CD4-positive, alpha-beta T cell treated with Interleukin-6 for 4 hours (primary cell): ENCODE measurements around the gene RAB11FIP3.
A peak's percentile ranks its signal among the peaks of the same experiment; 100 is the strongest.
"Not testable (repeated sequence)": the region's sequence is repeated elsewhere in the genome, so short reads cannot be mapped to it uniquely, and the experiment has no call there.

Source experiments
- DNase-seq: peaks from one replicate; pipeline ENCODE4 v3.0.0-alpha.2; 2020; ENCODE audit warnings: mixed read lengths

The RAB11FIP3 gene

GRCh38 chr16:425740-426114 lies 278 bp downstream of the RAB11FIP3 start:
- DNase-seq: no peak

DNA sequence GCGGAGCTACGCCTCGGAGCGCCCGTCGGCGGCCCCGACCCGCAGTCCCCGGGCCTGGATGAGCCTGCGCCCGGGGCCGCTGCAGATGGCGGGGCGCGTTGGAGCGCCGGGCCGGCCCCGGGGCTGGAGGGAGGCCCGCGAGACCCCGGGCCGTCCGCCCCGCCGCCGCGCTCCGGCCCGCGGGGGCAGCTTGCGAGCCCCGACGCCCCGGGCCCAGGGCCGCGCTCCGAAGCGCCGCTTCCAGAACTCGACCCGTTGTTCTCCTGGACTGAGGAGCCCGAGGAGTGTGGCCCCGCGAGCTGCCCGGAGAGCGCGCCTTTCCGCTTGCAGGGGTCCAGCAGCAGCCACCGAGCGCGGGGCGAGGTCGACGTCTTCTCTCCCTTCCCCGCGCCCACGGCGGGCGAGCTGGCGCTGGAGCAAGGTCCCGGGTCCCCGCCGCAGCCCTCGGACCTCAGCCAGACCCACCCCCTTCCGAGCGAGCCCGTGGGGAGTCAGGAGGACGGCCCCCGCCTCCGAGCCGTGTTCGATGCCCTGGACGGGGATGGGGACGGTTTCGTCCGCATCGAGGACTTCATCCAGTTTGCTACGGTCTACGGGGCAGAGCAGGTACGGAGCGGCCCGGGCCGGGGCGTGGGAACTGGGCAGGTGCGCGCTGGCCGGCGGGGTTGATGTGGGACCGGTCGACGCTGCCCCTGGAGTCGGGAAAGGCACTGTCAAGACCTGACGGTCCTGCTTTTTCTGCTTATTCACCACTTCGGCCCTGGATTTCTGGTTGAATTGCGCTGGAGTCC lies 861 bp downstream of the RAB11FIP3 start:
- DNase-seq: peak; percentile 10

DNA sequence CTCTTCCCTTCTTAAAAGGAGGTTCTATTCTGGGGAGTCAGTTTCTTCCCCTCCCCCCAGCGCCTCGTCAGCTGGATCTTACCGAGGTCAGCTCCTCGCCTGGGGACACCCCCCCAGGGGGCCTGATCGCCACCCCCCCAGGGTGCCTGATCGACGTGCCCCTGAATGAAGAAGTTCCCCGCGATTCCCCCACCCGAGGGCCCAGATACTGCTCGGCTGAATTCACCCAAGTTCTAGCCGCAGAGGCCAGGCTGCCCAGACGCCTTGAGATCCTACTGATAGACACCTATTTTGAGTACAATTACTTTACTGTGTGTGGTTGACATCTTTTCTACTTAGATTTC lies 1.4 kb downstream of the RAB11FIP3 start:
- DNase-seq: peak; percentile 7

GRCh38 chr16:427250-427649 lies 1.8 kb downstream of the RAB11FIP3 start:
- no peak for DNase-seq

GRCh38 chr16:430904-431303 lies 5.5 kb downstream of the RAB11FIP3 start:
- DNase-seq: no peak

GRCh38 chr16:440627-441026 lies 15.2 kb downstream of the RAB11FIP3 start:
- no peak for DNase-seq

DNA sequence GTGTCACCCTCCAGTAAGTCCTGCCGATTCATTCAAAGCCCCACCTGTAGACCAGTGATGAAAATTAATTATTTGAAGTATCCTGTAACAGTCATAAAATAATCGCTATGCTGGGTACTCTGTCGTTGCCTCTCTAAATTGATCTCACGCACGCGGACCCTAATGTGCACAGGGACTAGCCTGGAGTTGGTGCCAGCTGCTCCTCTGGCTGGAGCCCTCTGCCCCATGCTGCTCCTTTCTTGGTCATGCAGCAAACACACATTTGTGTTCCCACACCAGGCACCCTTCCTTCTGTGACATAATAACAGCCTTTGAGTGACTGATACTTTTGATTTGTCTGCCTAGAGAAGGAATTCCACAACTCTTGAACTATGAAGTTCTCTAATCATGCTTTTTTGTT lies 16.0 kb downstream of the RAB11FIP3 start:
- no peak for DNase-seq

- DNase-seq: no peak
Measured at GRCh38 chr16:442976-443375, 17.5 kb downstream of the RAB11FIP3 start.

- DNase-seq: no peak
Measured at GRCh38 chr16:444027-444426, 18.6 kb downstream of the RAB11FIP3 start.

DNA sequence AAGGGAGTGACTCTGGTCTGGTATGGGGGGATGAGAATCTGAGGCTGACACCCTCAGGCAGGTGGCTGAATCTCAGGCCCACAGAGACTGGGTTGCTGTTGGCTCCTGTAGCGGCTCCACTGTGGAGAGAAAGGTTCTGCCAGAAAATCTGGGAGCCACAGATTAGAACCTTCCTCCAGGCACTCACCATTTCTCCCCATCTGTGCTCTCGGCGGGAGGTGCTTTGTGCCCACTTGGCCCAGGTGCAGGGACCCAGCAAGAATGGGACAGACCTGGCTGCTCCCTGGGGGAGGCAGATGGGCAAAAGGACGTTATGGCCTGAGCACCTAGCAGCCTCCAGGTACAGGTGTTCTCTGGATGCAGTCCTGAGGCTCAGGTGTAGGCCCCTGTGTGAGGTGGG lies 20.1 kb downstream of the RAB11FIP3 start:
- DNase-seq: no peak

DNA sequence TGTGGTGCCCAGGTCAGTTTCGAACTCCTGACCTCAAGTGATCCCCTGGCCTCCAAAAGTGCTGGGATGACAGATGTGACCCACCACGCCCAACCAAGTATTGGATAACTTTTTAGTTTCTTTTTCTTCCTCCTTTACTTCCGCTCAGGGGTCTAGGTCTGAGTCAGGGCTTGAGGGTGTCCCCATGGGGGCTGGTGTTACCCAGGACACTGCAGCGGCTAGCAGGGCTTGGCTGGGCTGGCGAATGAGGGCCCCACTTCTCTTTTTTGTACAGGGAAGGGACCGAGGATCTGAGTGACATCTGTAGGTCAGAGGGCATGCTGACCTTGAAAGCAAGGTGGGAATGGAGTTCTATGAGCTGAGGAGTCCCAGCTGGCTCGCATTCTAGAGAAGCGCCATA lies 24.9 kb downstream of the RAB11FIP3 start:
- DNase-seq: no peak

DNA sequence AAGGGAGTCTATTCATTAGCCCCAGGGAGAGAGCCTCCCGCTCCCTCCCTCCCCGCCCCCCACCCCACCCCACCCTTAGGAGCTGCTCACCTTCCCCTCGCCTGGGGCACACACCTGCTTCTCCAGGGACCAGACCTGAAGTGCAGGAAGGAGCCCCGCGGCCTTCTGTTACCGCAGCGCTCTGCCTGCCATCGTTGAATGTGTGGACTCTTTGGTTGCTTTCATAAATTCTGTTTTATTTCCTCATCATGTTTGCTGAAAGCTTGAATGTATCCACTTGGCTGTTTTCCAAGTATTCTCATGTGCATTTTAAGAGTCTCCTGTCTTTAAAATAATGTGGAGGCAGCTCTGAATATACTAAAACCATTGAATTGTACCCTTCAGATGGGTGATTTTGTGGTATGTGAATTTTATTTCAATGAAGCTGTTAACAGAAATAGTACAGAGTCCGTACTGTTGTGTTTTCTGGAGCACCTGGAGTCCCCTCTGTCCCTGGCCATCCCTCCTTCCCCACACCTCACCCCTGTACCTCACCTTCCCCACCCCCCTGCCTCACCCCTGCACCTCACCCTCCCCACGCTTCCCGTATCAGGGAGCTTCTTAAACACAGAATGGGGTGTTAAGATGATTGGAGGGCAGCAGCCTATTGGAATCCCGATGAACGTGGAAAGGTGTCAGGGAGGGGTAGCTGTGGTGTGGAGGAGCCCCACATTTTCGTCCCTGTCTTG lies 25.5 kb downstream of the RAB11FIP3 start:
- no peak for DNase-seq

GRCh38 chr16:454397-454940 lies 29.0 kb downstream of the RAB11FIP3 start:
- DNase-seq: no peak

GRCh38 chr16:455453-455852 lies 30.0 kb downstream of the RAB11FIP3 start:
- no peak for DNase-seq

DNA sequence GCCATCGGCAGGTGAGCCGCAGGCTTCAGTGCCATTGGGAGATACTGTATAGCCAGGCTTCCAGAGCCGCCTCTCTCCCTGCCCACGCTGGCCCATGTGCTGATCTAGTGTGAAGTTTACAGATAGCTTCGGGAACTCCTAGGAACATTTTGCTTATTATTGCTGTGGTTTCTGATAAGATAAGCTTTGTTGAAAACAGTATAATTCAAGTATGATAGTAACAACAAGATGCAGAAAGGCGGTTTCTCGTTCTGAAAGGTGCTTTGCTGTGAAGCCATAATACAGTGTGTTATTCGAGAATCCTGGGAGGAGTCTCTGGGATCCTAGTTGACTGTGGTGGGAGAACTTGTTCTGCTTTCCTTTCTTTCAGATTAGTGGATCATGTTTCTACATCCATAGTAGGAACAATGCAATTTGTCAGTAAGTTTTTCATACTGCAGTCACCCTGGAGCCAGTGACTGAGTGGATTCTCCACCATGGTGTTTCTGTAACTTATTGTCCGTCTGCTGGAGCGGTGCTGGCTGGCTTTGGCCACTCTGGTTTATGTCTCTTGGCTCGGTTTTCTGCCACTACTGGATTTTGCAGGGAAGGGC lies 31.5 kb downstream of the RAB11FIP3 start:
- DNase-seq: no peak

DNA sequence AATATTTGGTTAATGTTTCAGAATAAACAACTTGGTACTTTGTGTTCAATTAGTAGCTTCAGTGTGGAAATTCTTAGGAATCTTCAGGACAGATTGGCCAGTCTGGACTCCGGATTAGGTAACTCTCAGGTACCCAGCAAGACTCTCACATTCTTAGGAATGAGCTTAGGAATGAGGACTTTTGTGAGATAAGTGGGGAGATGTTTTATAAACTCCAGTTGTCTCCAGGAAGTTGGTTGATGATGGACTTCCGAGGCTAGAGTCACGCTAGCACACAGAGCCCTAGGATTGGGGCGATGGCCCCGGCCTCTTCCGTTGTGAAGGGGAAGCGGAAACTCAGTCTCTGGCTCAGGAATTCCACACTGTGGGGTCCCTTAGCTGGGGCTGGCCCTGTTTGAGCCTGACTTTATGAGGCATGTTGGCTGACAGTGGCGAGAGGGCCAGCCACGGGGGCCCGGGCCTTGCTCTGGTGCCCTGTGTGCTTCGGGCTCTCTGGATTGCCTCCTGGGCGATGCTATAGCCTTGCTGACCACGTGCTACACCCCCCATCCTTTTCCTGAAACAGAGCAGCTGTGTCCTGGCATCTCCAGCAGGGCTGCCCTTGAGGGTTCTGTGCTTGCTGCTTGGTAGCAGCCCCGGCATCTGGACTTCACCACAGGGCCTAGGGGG lies 32.4 kb downstream of the RAB11FIP3 start:
- no peak for DNase-seq

DNA sequence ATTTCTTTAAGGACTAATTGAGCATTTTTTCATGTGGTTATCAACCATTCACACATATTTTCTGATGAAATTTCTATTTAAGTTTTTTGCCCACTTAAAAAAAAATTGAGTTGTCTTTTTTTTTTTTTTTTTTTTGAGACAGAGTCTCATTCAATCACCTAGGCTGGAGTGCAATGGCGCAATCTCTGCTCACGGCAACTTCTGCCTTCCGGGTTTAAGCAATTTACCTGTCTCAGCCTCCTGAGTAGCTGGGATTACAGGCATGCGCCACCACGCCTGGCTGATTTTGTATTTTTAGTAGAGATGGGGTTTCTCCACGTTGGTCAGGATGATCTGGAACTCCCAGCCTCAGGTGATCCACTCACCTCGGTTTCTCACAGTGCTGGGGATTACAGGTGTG lies 34.3 kb downstream of the RAB11FIP3 start:
- DNase-seq: no peak

- no peak for DNase-seq
Measured at GRCh38 chr16:460787-461186, 35.3 kb downstream of the RAB11FIP3 start.

- DNase-seq: no peak
Measured at GRCh38 chr16:463071-463470, 37.6 kb downstream of the RAB11FIP3 start.

DNA sequence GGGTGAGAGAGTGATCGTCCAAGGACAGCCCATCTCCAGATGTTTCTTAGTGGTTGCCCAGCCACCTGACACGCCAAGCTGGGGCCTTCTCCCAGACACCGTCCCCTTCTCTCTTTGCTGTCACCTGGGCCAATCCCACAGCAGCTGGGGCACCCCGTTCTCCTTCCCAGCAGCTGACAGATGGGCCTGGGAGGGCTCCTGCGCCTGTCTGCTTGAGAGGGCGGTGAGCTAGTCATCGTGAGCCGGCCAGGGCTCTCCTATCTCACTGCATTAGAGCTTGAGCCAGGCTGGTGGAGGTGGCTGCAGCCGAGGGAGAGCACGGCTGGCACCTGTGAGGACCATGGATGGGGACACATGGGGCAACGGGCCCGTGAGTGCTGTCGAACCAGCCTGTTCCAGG lies 41.2 kb downstream of the RAB11FIP3 start:
- no peak for DNase-seq

GRCh38 chr16:467249-467871 lies 41.9 kb downstream of the RAB11FIP3 start:
- not testable (repeated sequence) for DNase-seq

DNA sequence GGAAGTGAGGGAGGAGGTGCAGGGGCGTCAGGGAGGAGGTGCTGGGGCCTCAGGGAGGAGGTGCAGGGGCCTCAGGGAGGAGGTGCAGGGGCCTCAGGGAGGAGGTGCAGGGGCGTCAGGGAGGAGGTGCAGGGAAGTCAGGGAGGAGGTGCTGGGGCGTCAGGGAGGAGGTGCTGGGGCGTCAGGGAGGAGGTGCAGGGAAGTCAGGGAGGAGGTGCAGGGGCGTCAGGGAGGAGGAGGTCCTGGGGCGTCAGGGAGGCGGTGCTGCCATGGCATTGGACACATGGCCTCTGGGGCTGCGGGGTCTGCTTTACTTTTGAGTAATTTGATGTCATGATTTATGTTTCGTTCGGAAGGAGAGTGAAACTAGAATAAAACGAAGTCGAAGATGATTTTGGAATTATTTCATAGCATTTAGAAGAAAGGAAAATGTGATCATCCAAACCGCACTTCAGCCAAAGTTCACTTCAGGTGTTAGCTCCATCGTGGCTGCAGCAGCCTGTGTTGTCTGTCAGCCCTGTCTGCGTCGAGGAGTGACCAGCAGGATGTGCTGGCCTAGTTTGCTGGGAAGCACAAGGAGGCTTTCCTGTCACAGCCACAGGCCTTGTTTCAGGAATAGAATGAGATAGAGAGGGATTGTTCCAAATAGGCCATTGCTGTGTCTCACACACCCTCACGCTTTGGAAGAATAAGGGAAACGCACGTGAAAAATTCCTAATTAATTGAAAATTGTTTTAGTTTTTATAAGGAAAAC lies 42.8 kb downstream of the RAB11FIP3 start:
- no peak for DNase-seq
